Activated T-helper 1 cell treated with anti-CD3 and anti-CD28 coated beads, Interleukin-2, amount 50 U/mL, for 16 hours (primary cell): ENCODE results near the gene CABLES1.
"Not testable (repeated sequence)": the region's sequence is repeated elsewhere in the genome, so short reads cannot be mapped to it uniquely, and the experiment has no call there.

Experiments used
- DNase-seq, 2 donors: peaks; one replicate each; pipeline ENCODE4 v3.0.0-alpha.2; 2020; ENCODE audit warnings: low read depth in 1 of 2, low spot score in 1 of 2

The CABLES1 gene

GRCh38 chr18:23142251-23142929 lies 7.1 kb downstream of the CABLES1 start:
- DNase-seq: no peak

DNA sequence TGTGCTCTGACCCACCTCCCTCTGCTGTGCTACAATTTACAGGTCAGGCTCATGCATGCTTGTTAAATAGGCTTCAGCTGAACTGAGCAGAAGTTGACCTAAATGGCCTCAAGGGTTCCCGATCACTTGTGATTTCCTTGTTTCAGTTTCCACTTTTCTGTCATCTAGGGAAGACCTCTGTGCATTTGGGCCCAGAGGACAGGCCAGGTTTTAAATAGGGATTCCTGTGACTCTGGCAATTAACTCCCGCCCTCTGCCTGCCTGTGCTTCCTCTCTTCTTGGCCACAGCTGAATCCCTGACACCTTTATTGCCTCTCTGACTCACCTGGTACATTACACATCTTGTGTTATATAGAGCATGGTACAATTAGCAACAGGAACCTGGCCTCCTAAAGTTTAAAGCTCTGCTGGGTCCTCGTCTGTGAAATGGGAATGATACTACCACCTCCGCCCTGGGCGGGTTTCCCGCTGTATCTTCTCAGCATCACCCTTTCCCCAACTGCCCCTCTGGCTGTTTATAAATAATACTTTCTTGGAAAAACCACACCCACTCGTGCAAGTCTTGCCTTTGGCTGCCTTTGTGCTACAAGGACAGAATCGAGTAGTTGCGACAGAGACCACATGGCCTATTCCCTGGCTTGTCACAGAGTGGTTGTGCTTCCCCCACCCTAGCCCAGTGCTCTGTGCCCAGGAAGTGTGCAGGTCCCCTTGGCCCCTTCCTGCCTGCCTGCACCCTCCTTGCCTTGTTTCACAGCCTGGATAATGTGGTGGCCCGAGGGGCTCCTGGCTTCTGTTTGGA lies 7.9 kb downstream of the CABLES1 start:
- no peak for DNase-seq

DNA sequence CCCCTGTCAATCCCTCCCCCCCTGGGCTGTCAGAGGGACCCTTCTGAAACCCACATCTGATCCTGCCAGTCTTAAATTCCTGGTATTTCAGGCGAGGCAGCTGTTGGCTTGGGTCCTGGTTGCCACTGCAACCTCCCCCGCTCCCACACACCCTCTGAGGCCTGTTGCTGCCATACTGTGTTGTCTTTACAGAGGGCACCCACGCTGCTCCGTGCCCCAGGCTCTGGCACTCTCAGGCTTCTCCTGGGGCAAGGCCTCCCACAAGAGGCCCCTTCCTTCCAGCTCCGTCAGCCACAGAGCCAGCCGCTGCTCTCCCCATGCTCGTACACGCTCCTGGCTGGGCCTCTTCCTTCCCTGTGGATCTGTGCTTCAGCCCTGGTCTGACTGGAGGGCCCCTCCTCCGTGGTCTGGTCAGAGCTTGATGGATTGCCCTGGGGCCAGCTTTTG lies 8.6 kb downstream of the CABLES1 start:
- no peak for DNase-seq

- DNase-seq: no peak
Observed at GRCh38 chr18:23144640-23145039, 9.4 kb downstream of the CABLES1 start.

GRCh38 chr18:23145621-23146020 lies 10.3 kb downstream of the CABLES1 start:
- no peak for DNase-seq

DNA sequence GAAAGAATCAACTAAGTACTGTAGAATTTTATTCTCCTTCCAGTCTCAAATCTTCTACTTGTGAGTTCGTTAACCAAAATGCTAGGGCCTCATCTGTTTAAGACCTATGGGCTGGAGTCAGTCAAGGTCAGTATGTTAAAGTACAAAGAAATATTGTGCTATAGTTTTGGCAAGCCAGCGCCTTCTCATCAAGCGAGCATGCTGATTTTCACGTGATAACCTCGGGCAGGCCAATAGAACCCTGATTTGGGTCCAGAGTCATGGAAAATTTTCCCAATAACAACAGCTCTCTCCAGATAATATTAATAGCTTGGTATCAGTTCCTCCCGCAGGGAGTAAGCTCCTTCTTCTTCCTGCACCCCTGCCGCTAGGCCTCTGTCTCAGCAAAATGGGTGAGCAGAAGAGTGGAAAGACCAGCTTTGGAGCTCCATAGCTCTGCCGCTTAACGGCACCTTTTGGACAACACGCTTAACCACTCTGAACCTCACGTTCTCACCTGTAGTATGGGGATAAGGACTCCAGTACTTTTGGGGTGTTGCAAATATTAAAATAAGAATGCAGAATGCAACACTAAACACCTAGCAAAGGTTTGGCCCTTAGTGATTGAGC lies 11.7 kb downstream of the CABLES1 start:
- DNase-seq: no peak

DNA sequence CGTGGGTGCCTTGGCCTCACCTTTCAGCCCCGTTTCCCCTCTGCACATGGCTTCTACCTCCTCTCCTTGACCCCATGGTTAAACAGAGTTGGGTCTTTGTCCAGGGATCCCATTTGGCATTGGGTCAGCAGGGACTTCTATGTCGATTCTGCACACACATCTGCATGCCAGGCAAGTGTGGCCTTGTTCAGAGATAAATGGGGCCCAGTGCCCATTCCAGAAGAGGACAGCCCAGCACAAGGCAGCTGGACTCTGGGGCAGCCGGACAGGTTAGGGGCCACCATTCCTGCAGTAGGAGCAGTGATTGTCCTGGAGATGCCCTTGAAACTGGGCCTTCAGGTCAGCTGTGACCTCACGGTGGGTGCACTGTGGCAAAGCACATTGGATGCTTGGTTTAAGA lies 13.1 kb downstream of the CABLES1 start:
- no peak for DNase-seq

- DNase-seq: no peak
Observed at GRCh38 chr18:23149570-23149969, 14.3 kb downstream of the CABLES1 start.

GRCh38 chr18:23151414-23152099 lies 16.3 kb downstream of the CABLES1 start:
- DNase-seq: no peak

- DNase-seq: no peak
Observed at GRCh38 chr18:23154030-23154429, 18.7 kb downstream of the CABLES1 start.

- DNase-seq: no peak
Observed at GRCh38 chr18:23154823-23155500, 19.7 kb downstream of the CABLES1 start.

DNA sequence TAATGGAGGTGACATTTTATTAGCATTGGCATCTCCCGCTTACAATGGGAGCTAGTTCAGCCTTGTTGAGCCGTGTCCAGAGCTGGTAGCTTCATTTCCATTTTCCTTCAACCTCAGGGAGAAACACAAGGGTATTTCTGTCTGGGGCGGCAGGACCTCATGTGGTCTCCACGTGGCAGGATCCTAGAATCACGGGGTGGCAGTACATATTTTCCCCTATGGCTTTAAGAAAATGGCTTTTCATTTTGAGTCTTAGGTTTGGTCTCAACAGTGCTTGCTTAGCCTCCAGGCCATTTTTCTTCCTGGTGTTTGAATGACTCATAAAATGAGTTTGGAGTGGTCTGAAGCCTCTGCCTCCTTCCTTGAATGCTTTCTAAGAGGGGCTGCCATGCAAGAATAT lies 20.3 kb downstream of the CABLES1 start:
- DNase-seq: no peak

- DNase-seq: no peak
Observed at GRCh38 chr18:23156134-23156533, 20.8 kb downstream of the CABLES1 start.

GRCh38 chr18:23158058-23158457 lies 22.8 kb downstream of the CABLES1 start:
- DNase-seq: no peak

DNA sequence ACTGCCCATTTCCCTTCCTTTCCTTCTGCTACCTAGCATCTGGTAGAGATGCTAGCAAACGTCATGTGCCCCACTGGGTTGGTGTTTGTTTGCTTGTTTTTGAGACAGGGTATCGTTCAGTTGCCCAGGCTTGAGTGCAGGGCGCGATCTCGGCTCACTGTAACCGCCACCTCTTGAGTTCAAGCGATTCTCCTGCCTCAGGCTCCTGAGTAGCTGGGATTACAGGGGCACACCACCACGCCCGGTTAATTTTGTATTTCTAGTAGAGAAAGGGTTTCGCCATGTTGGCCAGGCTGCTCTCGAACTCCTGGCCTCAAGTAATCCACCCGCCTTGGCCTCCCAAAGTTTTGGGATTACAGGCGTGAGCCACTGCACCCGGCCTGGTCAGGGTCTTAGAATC lies 23.6 kb downstream of the CABLES1 start:
- DNase-seq: not testable (repeated sequence)

- DNase-seq: no peak
Observed at GRCh38 chr18:23159344-23159743, 24.1 kb downstream of the CABLES1 start.

DNA sequence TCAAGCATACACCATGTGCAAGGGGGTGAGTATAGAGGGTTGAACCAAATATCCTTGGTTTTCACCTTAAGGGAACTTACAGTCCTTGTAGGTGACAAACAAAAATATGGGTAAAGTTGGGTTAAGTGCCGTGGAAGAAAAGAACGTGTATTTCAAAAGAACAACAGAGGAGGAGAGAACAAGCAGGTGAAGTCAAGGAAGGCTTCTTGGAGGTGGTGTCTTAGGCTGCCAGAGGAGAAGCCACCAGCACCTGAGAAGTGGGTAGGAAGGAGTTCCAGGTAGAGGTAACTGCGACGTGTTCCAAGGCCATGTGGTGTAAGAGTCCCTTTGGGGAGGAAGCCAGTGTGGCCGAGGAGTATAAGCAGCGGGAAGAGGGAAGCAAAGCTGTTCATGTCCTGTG lies 27.2 kb downstream of the CABLES1 start:
- DNase-seq: no peak

- DNase-seq: no peak
Observed at GRCh38 chr18:23163786-23164533, 28.7 kb downstream of the CABLES1 start.

DNA sequence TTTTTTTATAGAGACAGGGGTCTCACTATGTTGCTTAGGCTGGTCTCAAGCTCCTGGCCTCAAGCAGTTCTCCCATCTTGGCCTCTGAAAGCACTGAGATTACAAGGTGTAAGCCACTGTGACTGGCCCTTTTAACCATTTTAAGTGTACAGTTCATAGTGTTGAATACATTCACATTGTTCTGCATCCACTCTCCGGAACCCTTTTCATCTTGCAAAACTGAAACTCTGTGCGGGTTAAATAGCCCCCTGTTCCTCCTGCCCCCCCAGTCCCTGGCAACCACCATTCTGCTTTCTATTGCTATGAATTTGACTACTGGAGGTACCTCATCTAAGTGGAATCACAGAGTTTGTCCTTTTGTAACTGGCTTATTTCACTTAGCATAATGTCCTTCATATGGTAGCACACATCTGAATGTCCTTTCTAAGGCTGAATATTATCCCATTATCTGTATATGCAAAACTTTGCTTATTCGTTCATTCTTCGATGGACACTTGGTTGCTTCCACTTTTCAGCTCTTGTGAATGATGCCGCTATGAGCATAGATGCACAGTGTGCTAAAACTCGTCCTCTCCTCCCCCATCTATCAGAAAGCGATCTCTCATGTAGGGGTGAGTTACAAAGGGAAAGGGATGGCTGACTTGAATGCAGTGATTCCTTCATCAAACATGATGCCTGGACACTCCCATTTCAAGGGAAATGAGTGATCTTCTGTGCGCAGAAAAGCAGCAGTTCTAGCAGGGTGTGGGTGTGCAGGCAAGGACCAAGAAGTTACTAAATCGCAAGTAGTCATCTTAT lies 30.2 kb downstream of the CABLES1 start:
- no peak for DNase-seq
